GM18870 (cell line): ENCODE data around the gene CCR4.
A peak's percentile ranks its signal among the peaks of the same experiment; 100 is the strongest.
"Not testable (repeated sequence)": the region's sequence is repeated elsewhere in the genome, so short reads cannot be mapped to it uniquely, and the experiment has no call there.

Experiments
- ATAC-seq: cut with Tn5 transposase; IDR thresholded peaks from one replicate; pipeline ENCODE4 v1.9.1; 2021; ENCODE audit warnings: moderate library complexity; ENCODE audit not compliant: unreplicated experiment

CCR4 gene

DNA sequence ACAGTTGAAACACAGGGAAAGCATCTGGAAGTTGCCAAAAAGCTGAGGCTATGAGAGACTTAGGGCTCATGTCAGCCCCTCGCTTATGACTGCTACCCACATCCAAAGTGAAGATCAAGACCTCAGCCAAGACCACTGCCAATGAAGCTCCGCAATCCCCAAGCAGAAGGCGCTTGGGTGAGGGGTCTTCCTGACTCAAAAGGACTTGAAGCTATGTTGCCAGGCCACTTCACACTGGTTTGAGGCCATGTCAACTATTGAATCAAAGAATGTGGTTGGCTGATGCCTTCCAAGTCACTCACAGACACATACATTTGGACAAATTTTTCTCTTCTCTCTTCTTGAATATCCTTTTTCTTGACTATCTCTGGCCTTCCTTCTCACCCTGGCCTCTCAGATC lies 928 bp upstream of the CCR4 start:
- no peak for ATAC-seq

GRCh38 chr3:32952369-32953077 lies 1.1 kb downstream of the CCR4 start:
- no peak for ATAC-seq

DNA sequence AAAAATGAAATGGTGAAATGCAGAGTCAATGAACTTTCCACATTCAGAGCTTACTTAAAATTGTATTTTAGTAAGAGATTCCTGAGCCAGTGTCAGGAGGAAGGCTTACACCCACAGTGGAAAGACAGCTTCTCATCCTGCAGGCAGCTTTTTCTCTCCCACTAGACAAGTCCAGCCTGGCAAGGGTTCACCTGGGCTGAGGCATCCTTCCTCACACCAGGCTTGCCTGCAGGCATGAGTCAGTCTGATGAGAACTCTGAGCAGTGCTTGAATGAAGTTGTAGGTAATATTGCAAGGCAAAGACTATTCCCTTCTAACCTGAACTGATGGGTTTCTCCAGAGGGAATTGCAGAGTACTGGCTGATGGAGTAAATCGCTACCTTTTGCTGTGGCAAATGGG lies 3.1 kb downstream of the CCR4 start:
- no peak for ATAC-seq

DNA sequence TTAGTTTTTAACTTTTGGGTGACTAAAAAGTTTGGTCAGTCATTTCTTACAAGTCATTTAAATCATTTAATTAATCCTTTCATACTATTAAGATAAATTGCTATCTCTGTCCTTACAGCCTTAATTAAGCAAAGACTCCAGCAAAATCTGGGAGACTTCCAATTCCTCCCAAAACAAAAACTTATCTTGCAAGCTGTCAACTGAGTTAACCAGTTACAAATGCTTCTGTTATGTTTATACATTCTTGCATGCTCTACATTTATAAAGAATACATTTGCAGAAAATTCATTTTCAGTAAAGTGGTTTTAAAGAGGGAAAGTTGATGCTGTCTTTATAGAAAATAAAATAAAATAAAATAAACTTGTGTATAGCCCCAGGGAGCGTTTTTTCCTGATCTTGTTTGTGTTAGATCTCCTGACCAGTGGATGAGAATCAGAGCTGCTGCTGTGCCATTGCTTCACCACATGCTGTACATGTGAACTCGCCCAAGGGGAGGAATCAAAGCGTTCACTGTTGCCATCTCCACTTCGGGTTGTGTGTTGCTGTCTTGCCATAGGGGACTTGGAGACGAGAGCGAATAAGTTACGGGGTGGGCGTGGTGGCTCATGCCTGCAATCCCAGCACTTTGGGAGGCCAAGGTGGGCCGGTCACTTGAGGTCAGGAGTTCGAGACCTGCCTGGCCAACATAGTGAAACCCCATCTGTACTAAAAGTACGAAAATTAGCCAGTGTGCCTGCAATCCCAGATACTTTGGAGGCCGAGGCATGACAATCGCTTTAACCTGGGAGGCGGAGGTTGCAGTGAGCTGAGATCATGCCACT lies 5.5 kb downstream of the CCR4 start:
- no peak for ATAC-seq

GRCh38 chr3:32958509-32958908 lies 7.1 kb downstream of the CCR4 start:
- no peak for ATAC-seq

GRCh38 chr3:32959371-32959770 lies 7.9 kb downstream of the CCR4 start:
- ATAC-seq: no peak

- peak; percentile 71 for ATAC-seq
Measured at GRCh38 chr3:32960404-32961170, 9.1 kb downstream of the CCR4 start.

GRCh38 chr3:32961189-32961715 lies 9.8 kb downstream of the CCR4 start:
- ATAC-seq: no peak

DNA sequence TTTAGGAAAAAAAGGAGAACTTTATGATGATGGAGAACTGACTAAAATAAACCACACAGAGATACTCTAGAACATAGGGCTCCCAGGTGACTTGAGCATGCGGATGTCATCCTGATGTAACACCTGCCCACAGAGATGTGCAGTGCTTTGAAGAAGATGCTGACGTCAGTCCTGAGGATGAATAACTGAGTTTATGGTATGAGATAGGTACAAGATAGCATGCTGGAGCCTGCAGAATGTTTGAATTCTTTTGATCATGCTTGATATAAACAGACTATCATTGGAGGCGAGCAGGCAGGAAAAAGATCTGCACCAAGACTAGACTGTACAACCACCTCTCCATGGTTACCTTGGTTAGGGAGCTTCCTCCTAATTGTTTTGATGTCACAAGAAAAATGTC lies 12.4 kb downstream of the CCR4 start:
- no peak for ATAC-seq

DNA sequence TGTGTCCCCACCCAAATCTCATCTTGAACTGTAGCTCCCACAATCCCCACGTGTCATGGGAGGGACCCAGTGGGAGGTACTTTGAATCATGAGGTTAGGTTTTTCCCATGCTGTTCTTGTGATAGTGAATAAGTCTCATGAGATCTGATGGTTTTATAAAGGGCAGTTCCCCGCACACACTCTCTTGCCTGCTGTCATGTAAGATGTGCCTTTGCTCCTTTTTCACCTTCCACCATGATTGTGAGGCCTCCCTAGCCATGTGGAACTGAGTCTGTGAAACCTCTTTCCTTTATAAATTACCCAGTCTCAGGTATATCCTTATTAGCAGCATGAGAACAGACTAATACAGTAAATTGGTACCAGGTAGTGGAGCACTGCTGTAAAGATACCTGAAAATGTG lies 13.3 kb downstream of the CCR4 start:
- ATAC-seq: not testable (repeated sequence)

- ATAC-seq: not testable (repeated sequence)
Measured at GRCh38 chr3:32965617-32966213, 14.3 kb downstream of the CCR4 start.

DNA sequence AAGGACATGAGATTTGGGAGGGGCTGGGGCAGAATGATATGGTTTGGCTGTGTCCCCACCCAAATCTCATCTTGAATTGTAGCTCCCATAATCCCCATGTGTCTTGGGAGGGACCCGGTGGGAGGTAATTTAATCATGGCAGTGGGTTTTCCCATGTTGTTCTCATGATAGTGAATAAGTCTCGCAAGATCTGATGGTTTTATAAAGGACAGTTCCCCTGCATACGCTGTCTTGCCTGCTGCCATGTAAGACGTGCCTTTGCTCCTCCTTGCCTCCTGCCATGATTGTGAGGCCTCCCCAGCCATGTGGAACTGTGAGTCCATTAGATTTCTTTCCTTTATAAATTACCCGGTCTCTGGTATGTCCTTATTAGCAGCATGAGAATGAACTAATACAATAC lies 15.2 kb downstream of the CCR4 start:
- not testable (repeated sequence) for ATAC-seq

DNA sequence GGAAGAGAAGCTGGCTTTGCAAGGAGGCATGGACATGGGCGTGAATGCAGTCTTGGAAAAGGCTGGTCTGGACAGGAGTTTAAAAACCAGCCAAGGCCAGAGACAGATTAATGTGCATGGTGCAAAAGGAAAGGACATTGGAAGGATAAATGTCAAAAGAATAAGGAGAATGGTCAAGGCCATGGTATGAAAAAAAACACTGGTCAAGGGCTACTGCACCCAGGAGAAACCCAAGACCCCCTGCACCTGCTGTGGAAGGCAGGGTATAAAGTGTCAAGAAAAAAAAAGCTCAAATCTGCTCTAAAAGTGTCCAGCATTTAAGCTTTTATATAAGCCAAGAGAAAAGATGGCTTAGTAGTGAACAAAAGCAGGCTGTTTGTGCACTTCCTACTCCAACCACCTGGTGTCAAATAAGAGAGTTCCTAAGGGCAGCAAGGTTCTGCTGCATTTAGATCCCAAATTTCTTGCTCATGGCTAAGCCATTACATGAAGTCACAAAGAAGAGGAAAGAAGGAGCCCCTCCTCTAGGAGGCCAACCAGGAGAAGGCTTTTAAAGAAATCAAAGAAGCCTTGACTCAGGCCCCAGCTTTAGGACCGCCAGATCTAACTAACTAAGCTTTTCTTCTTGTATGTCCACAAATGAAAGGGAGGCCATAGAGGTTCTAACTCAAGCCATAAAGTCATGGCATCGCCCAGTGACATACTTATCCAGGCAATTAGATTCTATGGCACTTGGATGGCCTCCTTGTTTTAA lies 16.9 kb downstream of the CCR4 start:
- no peak for ATAC-seq

- no peak for ATAC-seq
Measured at GRCh38 chr3:32968920-32969389, 17.5 kb downstream of the CCR4 start.

GRCh38 chr3:32969656-32970055 lies 18.2 kb downstream of the CCR4 start:
- no peak for ATAC-seq

DNA sequence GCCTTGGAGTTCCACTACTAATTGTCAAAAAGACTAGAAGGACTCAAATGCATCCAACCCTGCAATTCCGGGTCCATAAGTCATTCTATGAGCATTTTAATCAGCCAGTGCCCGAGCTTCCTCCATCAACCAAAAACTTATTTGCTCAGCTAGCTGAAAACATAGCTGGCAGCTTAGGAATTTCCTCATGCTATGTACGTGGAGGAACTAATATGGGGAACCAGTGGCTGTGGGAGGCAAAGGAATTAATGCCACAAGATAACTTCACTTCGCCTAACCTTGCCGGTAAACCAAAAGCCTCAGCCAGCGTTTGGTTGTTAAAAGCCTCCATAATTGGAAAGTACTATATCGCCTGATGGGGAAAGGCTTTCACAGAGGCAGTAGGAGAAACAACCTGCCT lies 19.8 kb downstream of the CCR4 start:
- not testable (repeated sequence) for ATAC-seq

DNA sequence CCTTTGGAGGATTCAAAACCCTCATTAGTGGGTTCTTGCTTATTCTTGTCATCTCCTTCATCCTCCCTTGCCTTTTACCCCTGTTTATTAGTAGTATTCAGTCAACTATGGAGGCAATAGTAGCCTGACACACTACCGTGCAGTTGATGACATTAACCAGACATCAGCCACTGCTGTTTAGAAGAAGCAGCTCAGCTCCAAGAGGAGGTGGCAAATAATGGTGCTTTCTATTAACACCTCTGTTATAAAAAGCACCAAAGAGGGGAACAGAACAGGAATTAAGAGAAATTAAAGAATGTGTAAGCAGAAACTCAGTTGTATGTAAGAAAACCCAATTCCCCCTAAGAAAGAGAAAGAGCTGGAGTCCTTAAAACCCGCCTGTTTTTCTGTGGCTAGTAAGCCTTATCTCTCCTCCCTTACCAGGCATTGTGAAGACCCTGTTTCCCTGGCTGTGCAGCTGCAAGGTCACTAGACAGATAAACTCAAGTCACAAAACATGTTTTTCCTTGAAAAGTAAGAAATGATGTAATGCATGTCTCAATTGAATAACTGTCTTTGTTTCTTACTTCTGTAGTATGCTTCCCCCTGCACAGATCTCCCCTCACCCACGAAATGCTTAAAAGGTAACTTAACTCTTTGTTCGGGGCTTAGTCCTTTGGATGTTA lies 21.2 kb downstream of the CCR4 start:
- no peak for ATAC-seq

GRCh38 chr3:32973982-32974381 lies 22.5 kb downstream of the CCR4 start:
- peak; percentile 86 for ATAC-seq

GRCh38 chr3:32975891-32976595 lies 24.6 kb downstream of the CCR4 start:
- no peak for ATAC-seq
